PC-3 (cell line): ENCODE measurements around the gene BCAR1.

Experiments
- EZH2phosphoT487 ChIP-seq: fragments of 300-600 bp; sonication (generic); IDR thresholded peaks from 2 replicates; pipeline ENCODE4 v1.6.1; 2018; ENCODE audit warnings: mild to moderate bottlenecking, antibody characterized with exemption, low read length, borderline replicate concordance
- TF ChIP-seq, protein P1 (sequence below): fragments of 300-600 bp; sonication (generic); conservative IDR thresholded peaks from 2 replicates; pipeline ENCODE4 v1.5.1; 2017; ENCODE audit warnings: antibody characterized with exemption, low read depth, mild to moderate bottlenecking, low read length

DNA sequence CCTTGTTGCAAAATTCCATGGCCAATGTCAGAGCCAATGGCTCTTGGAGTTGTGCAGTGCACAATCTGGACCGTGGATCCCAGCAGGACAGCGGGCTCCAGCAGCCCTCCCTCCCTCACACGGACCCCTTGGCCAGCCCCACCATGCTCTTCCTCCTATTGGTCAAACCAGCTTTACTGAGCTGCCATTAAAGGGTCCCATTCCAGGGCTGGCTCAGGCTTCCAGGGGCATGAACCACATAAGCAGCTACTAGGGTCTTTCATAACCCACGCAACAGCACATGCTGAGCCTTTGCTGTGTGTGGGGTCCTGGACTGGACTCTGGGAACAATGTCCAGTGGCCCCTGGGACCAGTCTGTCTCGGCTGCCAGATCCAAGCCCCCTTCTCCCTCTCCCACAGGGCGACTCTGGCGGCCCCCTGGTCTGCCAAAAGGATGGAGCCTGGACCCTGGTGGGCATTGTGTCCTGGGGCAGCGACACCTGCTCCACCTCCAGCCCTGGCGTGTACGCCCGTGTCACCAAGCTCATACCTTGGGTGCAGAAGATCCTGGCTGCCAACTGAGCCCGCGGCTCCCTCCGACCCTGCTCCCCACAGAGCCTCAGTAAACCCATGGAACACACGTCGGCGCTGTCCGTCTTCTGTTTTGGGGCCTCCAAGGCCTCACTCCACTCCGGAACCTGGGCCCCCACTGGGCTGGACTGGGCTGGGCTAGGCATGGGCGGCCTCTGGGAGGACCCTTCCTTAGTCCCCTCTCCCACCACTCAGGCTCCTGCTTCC is 26.9 kb downstream of the BCAR1 start:
- TF ChIP-seq, protein P1, sequence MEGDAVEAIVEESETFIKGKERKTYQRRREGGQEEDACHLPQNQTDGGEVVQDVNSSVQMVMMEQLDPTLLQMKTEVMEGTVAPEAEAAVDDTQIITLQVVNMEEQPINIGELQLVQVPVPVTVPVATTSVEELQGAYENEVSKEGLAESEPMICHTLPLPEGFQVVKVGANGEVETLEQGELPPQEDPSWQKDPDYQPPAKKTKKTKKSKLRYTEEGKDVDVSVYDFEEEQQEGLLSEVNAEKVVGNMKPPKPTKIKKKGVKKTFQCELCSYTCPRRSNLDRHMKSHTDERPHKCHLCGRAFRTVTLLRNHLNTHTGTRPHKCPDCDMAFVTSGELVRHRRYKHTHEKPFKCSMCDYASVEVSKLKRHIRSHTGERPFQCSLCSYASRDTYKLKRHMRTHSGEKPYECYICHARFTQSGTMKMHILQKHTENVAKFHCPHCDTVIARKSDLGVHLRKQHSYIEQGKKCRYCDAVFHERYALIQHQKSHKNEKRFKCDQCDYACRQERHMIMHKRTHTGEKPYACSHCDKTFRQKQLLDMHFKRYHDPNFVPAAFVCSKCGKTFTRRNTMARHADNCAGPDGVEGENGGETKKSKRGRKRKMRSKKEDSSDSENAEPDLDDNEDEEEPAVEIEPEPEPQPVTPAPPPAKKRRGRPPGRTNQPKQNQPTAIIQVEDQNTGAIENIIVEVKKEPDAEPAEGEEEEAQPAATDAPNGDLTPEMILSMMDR, result no peak
- no peak for TF ChIP-seq EZH2phosphoT487
